Measurements from ENCODE around the gene PNPLA7.

DNA sequence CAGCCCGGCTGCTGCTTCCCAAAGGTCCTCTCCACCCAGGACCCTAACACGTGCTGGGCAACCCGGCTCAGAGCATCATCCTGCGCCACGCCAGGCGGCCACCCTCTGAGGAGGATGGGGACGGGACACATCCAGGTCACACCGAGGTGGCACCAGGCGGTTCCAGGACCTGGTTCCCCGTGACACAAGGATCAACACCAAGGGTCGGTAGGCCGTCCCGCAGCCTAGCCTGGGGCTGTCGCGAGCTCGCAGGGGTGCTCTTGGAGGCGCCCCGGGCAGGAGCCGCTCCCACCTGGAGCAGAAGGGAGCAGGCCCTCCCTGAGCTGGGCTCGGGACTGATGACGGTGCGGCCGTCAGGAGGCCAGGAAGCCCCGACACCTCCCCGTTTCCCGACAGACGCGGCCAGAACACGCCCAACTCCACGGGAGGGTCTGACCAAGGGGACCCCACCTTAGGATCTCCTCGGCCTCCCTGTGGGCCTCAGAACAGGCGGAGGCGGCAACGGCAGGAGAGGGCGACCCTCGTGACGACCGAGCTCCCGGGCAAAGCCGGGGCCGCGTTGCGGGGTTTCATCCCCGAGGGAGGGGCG, 133.5 kb downstream of the PNPLA7 start:
- TF ChIP-seq EGR1 (IDR thresholded peaks at IDR 0.05; ENCODE audit: borderline replicate concordance, low read depth, low read length) = no peak
- TF ChIP-seq, protein P1, sequence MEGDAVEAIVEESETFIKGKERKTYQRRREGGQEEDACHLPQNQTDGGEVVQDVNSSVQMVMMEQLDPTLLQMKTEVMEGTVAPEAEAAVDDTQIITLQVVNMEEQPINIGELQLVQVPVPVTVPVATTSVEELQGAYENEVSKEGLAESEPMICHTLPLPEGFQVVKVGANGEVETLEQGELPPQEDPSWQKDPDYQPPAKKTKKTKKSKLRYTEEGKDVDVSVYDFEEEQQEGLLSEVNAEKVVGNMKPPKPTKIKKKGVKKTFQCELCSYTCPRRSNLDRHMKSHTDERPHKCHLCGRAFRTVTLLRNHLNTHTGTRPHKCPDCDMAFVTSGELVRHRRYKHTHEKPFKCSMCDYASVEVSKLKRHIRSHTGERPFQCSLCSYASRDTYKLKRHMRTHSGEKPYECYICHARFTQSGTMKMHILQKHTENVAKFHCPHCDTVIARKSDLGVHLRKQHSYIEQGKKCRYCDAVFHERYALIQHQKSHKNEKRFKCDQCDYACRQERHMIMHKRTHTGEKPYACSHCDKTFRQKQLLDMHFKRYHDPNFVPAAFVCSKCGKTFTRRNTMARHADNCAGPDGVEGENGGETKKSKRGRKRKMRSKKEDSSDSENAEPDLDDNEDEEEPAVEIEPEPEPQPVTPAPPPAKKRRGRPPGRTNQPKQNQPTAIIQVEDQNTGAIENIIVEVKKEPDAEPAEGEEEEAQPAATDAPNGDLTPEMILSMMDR (IDR thresholded peaks at IDR 0.05; ENCODE audit: control extremely low read depth in 1 of 3, insufficient read depth in 1 of 3, low read depth in 1 of 3, low read length in 3 of 3) = no peak
- TF ChIP-seq JUN (IDR thresholded peaks at IDR 0.05; ENCODE audit: low read depth, low read length) = no peak
- no peak for TF ChIP-seq POLR2AphosphoS5 (IDR thresholded peaks at IDR 0.05; ENCODE audit: low read depth, low read length)
- TF ChIP-seq EP300 (IDR thresholded peaks at IDR 0.05; ENCODE audit: borderline replicate concordance in 1 of 2, low read depth in 2 of 2, low read length in 2 of 2) = no peak
- TF ChIP-seq E2F6 (IDR thresholded peaks at IDR 0.05) = no peak
- TF ChIP-seq CEBPB (IDR thresholded peaks at IDR 0.05; ENCODE audit: low read depth, low read length) = no peak
- no peak for TF ChIP-seq CREB1 (IDR thresholded peaks at IDR 0.05)
- no peak for TF ChIP-seq YY1 (IDR thresholded peaks at IDR 0.05; ENCODE audit: low read depth, low read length)
- TF ChIP-seq KDM5A (IDR thresholded peaks at IDR 0.05; ENCODE audit: low read length) = no peak
- TF ChIP-seq JUND (IDR thresholded peaks at IDR 0.05; ENCODE audit: low read length) = no peak
- no peak for TF ChIP-seq BRCA1 (IDR thresholded peaks at IDR 0.05; ENCODE audit: low read depth, low read length)

Measured in H1 (cell line).